Esophagus muscularis mucosa (tissue), 4 donors: ENCODE measurements around the gene CKS1B. TPM values are rescaled to one million over a fixed set of nuclear protein-coding genes. Genes with fewer than 3 reads are reported as not detected.

Source experiments
- DNase-seq: peaks from one replicate; pipeline ENCODE4 v3.0.0-alpha.2; 2017; ENCODE audit errors: extremely low spot score
- H3K27ac ChIP-seq, 4 donors: fragments of 200-600 bp; sonication (generic); replicated peaks in 1 of 4; 1 replicate in 3 of 4; 2 replicates in 1 of 4; pipeline ENCODE4 v1.5.1; 2016 to 2019; ENCODE audit warnings: mild to moderate bottlenecking in 1 of 4
- H3K27me3 ChIP-seq, 4 donors: fragments of 200-600 bp; sonication (generic); one replicate each; pipeline versions ENCODE4 v1.5.1 to v1.6.0; 2016 to 2019
- H3K36me3 ChIP-seq, 4 donors: fragments of 200-600 bp; sonication (generic); one replicate each; pipeline ENCODE4 v1.5.1; 2016 to 2019
- H3K4me1 ChIP-seq, 4 donors: fragments of 200-600 bp; sonication (generic); one replicate each; pipeline ENCODE4 v1.5.1; 2016 to 2019
- H3K4me3 ChIP-seq, 4 donors: fragments of 200-600 bp; sonication (generic); 1 replicate in 2 of 4; 2 replicates in 2 of 4; pipeline ENCODE4 v1.5.1; 2016 to 2019; ENCODE audit warnings: mild to moderate bottlenecking in 4 of 4, moderate library complexity in 1 of 4
- H3K9me3 ChIP-seq, 4 donors: fragments of 200-600 bp; sonication (generic); 1 replicate in 3 of 4; 2 replicates in 1 of 4; pipeline ENCODE4 v1.5.1; 2016 to 2019
- CTCF ChIP-seq, 3 experiments: fragments of 200-600 bp in 2 of 3; fragments of 450-650 bp in 1 of 3; sonication (generic) in 2 of 3; IDR thresholded peaks; one replicate each; pipeline ENCODE4 v1.5.1; 2017 to 2019; ENCODE audit warnings: antibody characterized with exemption in 3 of 3, mild to moderate bottlenecking in 2 of 3, moderate library complexity in 1 of 3
- EP300 ChIP-seq: sonication (generic); formaldehyde crosslinking; IDR thresholded peaks from one replicate; pipeline ENCODE4 v1.6.1; 2017; ENCODE audit warnings: antibody characterized with exemption
- POLR2A ChIP-seq: fragments of 450-650 bp; IDR thresholded peaks from one replicate; pipeline ENCODE4 v1.6.1; 2017; ENCODE audit warnings: antibody characterized with exemption, moderate library complexity, mild to moderate bottlenecking, low read depth
- POLR2AphosphoS5 ChIP-seq, 2 donors: sonication (generic); formaldehyde crosslinking; IDR thresholded peaks; one replicate each; pipeline ENCODE4 v1.6.1; 2017; ENCODE audit warnings: antibody characterized with exemption in 2 of 2
- WGBS: methylation state at CpG from one replicate; pipeline ENCODE4 v1.1.5; 2018; 5-methylcytosine and 5-hydroxymethylcytosine counted together
- intact Hi-C: fragments of 100-400 bp; cut with DNase I; formaldehyde crosslinking; loops from one replicate; pipeline ENCODE4 v1.15.1; 2023
- total RNA-seq, 4 donors: library from RNA; depleted of rRNA; stranded (reverse); fragments of >200 nt; gene quantifications; one replicate each; pipeline versions ENCODE4 v1.1.0 to v1.2.1, GENCODE V29; 2016

The CKS1B gene
- total RNA-seq, 4 donors from 2014 or later, result 11.6 to 21.5 (median 18.8) TPM

- intact Hi-C loops, result no loop called here
- Histone ChIP-seq H3K9me3 (no peaks in the 10 kb centered on the region), H3K27ac (peak overlapping the region; percentile 97 to 99 (median 98)), H3K27me3 (no peaks in the 10 kb centered on the region), H3K4me3 (peak overlapping the region; percentile 80 to 97 (median 92)), H3K36me3 (no peaks in the 10 kb centered on the region), H3K4me1 (peaks cover 44 to 62% (median 55%) of the 10 kb centered on the region in 4 donors)
- TF ChIP-seq EP300 (no peak), CTCF (IDR thresholded peaks at IDR 0.05) (peak; percentile 40 to 42 (median 40)), POLR2A (peak; percentile 84), POLR2AphosphoS5 (IDR thresholded peaks at IDR 0.05) (peak; percentile 84 to 95)
- peak; percentile 100 for DNase-seq
- 0% methylated on average over 11 of the region's 38 CpGs for WGBS
Measured at GRCh38 chr1:155001675-155002463, 27.4 kb downstream of the CKS1B start.

DNA sequence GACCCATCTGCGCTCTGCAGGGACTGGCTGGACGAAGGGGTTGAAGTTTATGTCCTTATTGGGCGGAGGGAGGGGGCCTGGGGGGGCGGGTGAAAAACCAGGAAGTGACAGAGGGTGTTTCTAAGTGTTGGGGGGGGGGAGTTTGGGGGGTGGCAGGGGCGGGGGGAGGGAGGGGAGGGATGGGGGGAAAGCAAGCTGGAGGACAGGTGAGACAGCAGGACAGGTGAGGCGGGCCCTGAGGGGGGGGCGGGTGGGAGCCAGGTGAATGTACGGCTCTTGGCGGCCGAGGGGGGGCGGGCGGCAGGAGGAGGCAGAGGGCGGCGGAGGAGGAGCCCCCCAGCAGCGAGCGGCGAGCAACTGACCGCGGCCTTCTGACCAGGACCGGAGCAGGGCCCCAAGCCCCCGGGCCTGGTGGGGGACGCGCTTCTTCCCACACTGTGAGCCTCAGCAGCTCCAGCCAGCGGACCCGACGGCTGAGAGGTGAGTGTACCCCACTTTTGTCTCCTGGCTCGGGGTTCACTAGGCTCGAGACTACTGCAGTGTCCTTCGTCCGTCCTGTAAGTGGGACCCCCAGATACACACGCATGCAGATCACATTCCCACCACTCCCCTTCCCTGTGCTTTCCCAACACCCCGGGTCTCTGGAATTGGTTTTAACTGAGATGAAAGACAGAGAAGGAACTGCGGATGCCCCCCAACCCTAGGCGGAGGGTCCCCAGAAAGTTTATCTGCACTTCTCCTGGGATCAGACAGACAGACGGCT lies 28.2 kb downstream of the CKS1B start, which contains the start of gene ZBTB7B:
ZBTB7B (plus strand) TSS at position 339 of the 763 bp plus-strand sequence. CDS start 11,859 bp downstream, outside the sequence.
- no peak for DNase-seq
- TF ChIP-seq POLR2AphosphoS5 (IDR thresholded peaks at IDR 0.05), result no peak
- TF ChIP-seq POLR2A, result no peak
- no peak for TF ChIP-seq CTCF (IDR thresholded peaks at IDR 0.05)
- TF ChIP-seq EP300, result no peak
- H3K27me3 ChIP-seq, result no peaks in the 10 kb centered on the region

DNA sequence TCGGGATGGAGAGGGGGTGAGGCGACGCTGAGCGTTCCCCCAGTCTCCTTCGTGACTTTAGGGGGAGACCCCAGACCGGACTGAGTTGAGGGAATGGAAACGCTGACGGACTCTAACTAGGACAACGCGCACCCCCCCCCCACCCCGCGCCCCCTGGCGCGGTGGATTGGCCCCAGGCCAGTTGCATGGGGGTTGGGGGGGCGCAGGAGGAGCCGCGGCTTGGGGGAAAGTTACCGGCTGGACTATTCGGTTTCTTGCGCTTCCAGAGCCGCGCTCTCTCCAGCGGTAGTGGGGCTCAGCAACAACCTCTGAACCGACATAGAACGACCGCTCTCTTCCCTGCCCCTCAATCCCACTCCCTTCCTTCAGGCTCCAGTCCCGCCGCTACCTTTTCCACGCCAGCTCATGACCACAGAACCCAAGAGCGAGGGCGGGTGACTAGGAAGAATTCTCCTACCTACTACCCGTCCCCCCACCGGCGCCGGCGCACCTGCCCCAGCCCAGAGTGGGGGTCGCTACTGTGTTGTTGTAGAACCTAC lies 28.8 kb downstream of the CKS1B start:
- Histone ChIP-seq H3K36me3 (no peaks in the 10 kb centered on the region), H3K4me1 (peaks cover 57 to 75% (median 69%) of the 10 kb centered on the region in 4 donors), H3K9me3 (no peaks in the 10 kb centered on the region), H3K27ac (peak overlapping the region; percentile 97 to 99 (median 98)), H3K4me3 (peak overlapping the region; percentile 80 to 97 (median 92)), H3K27me3 (no peaks in the 10 kb centered on the region)
- TF ChIP-seq CTCF (IDR thresholded peaks at IDR 0.05), result no peak
- intact Hi-C loops, result no loop called here
- WGBS, result 2% methylated on average over 28 of the region's 37 CpGs
- no peak for DNase-seq

More for the DNA sequence above, 28.2 kb downstream of the CKS1B start, which contains the start of gene ZBTB7B:
- Histone ChIP-seq H3K36me3 (no peaks in the 10 kb centered on the region), H3K4me1 (peaks cover 51 to 70% (median 63%) of the 10 kb centered on the region in 4 donors), H3K9me3 (no peaks in the 10 kb centered on the region), H3K4me3 (peak within 1 kb of the TSS; percentile 80 to 97 (median 92)), H3K27ac (peak within 1 kb of the TSS; percentile 97 to 99 (median 98))
- intact Hi-C loops, result no loop called here
- WGBS, result 0% methylated on average over 26 of the region's 35 CpGs

GRCh38 chr1:155003766-155004351 lies 29.4 kb downstream of the CKS1B start:
- Histone ChIP-seq H3K36me3 (no peaks in the 10 kb centered on the region), H3K4me3 (peak overlapping the region; percentile 80 to 97 (median 92)), H3K9me3 (no peaks in the 10 kb centered on the region), H3K27ac (peak overlapping the region; percentile 97 to 99 (median 98)), H3K27me3 (no peaks in the 10 kb centered on the region), H3K4me1 (peaks cover 60 to 75% (median 70%) of the 10 kb centered on the region in 4 donors)
- peak; percentile 42 to 57 for TF ChIP-seq POLR2AphosphoS5 (IDR thresholded peaks at IDR 0.05)
- peak; percentile 33 for TF ChIP-seq POLR2A
- TF ChIP-seq EP300, result no peak
- intact Hi-C loops, result no loop called here
- no peak for DNase-seq
- WGBS, result 20% methylated on average over 1 of the region's 34 CpGs
